Measurements from ENCODE around the gene PTPRC. TPM values are rescaled to one million over a fixed set of nuclear protein-coding genes. Genes with fewer than 3 reads are reported as not detected.

The PTPRC gene
- total RNA-seq, 1 donor from 2014 or later = 9.7 TPM

DNA sequence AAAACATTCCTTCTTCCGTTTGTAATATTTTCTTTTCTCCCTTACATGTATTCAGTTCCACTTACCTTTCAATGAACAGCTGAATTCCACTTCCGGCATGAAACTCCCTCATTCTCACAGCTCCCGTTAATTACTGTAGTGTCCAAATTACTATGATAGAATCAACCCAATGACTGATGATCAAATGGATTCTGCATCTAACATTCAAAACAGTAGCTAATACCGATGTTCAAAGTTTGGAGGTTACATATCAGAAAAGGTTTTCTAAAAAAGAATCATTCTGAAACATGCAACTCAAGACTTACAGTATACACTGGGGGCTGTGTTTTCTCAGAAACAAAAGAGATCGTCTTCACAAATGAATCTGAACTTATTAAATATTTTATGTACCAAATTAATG is 77.2 kb downstream of the PTPRC start:
- no peak for DNase-seq (ENCODE audit: missing footprints)
- intact Hi-C loops (cut with DNase I) = no loop called here
- no peak for ATAC-seq

DNA sequence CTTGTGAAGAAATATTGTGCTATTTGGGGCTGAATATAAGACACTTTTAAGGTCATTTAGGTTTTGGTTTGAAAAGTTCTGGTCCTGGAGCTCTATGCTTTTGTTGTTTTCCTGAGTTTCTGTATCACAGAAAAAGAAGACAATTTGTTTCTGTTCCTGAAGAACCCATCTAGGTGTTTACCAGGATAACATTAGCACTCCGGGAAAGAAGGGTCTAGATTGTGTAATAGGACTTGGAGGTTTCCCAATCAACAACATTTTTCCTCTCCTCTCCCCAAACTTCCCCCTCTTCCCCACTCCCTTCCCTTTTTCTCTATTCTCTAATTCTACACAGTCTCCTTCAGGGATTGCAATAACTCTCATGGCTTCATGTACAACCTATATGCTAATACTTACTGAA is 78.7 kb downstream of the PTPRC start:
- intact Hi-C loops (cut with DNase I) = no loop called here
- no peak for DNase-seq (ENCODE audit: missing footprints)
- ATAC-seq = no peak

DNA sequence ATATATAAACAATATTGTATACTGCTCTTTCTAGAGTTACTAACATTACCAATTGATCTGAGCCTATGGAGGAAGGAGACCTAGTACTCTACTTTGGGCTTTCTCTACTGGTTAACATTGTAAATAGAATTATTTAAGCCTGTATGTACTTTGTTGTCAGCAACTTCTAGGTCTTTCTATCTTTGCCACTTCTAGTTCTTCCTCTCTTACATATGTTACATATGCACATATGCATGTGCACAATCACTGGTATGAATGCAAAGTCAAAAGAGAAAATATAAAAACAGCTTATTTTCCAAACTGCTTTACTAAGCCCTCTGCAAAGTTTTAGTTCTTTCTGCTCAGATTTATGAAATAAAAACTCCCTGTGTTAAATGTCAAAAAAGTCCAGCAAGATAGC is 84.3 kb downstream of the PTPRC start:
- no peak for ATAC-seq
- intact Hi-C loops (cut with DNase I) = no loop called here
- DNase-seq (ENCODE audit: missing footprints) = no peak

DNA sequence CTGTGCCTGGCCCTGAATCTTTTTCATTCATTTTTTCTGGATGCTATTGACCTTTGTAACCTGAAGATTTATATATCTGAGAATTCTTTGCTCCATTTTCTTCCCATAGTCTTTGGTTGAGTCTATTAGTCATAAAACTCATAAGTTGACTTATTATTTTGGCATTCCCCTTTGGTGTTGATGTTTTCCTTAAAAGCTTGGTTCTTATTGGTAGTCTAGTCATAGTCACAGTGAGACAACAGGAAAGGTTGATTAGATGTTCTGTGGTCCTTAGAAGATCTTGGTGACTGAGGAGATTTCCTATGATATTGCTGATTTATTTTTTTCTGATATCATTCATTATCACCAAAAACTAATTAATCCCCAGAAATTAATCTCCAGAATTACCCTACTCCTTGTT is 86.2 kb downstream of the PTPRC start:
- intact Hi-C loops (cut with DNase I) = no loop called here

DNA sequence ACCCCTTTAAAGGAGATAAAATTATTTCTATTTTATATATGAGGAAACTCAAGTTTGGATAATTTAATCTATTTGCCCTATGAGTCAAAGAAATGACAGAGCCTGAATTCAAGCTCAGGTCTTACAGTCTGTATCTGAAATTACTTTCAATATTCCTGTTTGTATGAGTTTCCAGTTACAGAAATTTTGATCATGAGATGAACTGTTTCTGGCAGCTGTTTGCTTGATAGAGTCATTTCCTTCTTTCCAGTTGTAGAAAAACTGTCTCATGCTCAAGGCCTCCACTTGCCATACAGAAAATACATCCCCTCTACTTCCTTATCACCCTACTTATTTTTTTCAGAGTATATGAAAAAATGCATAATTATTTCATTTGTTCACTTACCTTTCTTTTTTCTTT is 87.6 kb downstream of the PTPRC start:
- DNase-seq (ENCODE audit: missing footprints) (no peak), ATAC-seq (no peak)
- intact Hi-C loops (cut with DNase I) = no loop called here

More for the DNA sequence above, 86.2 kb downstream of the PTPRC start:
- ATAC-seq = no peak
- no peak for DNase-seq (ENCODE audit: missing footprints)

DNA sequence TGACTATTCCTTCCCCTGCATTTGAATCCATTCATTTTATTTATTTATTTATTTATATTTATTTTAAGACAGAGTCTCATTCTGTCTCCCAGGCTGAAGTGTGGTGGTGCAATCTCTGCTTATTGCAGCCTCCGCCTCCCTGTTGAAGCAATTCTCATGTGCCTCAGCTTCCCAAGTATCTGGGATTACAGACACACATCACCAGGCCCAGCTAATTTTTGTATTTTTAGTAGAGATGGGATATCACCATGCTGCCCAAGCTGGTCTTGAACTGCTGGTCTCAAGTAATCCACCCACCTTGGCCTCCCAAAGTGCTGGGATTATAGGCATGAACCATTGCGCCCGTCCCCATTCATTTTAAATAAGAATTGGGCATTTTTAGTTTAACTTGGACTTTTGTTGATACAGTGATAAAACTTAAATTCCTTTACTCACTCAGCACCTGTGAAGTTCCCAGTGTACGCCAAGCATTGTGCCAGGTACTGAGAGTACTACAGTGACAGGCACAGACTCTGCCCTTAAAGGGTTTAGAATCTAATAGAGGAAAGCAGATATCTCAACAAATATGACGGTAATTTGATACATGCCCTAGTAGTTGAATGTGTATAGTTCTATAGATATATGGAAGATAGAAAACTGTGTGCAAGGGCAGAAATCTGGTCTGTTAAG is 90.5 kb downstream of the PTPRC start:
- ATAC-seq (no peak), DNase-seq (ENCODE audit: missing footprints) (no peak)
- intact Hi-C loops (cut with DNase I) = no loop called here

DNA sequence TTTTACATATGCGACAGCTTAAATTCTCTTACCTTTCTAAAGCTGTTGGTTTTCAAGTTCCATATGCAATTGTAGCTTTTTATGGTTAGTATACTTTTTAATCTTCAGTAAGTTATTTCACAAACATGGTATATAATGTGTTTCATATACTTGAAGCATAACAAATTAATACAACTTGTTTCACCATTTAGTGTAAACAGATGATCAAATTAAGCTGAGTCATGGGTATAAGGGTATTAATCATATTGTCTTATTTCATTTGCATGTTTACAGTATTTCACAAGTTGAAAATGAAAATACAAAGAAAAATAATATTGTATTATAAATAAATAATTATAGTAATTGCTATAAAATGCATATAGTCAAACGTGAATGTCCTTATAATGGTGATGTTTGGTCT is 92.1 kb downstream of the PTPRC start:
- ATAC-seq (no peak), DNase-seq (ENCODE audit: missing footprints) (no peak)
- intact Hi-C loops (cut with DNase I) = no loop called here

DNA sequence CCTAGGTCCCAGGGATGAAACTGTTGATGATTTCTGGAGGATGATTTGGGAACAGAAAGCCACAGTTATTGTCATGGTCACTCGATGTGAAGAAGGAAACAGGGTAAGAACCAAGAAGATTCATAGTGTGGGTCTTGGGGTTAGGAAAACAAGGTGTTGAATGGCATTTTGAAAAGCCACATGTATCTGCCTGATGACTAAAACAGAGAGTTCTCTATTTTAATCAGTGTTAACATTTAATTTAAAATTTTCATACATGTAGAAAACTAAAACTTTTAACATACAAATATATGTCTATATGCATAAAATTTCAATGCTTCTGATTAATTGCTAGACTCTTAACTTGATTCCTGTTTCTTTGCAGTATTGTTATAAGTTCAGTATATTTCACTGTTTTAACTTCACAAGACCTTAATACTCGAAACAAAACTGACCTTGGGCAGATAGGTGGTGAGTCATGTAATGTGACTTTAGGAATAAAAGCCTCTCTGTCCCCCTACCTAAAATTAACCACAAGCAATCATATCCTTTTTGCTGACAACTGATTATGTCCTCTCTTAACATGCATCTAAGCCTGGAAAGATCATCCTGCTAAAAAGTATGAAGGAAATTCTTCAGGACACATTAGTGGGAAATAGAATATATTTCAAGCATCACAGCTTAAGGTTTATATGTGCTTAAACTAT is 95.6 kb downstream of the PTPRC start:
- intact Hi-C loops (cut with DNase I) = no loop called here
- ATAC-seq (no peak), DNase-seq (ENCODE audit: missing footprints) (no peak)

DNA sequence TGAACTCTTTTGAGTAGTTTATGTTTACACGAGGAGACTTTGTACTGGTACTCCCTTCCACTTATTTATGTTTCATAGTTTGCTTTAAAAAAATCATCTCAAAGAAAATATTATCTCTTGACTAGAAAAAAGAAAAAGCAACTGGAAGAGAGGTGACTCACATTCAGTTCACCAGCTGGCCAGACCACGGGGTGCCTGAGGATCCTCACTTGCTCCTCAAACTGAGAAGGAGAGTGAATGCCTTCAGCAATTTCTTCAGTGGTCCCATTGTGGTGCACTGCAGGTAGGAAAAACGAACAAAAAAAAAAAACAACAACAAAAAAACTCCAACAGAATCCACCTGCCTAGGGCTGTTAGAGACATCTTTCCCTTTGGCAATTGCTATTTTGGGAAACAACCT is 102.9 kb downstream of the PTPRC start:
- ATAC-seq (no peak), DNase-seq (ENCODE audit: missing footprints) (no peak)
- intact Hi-C loops (cut with DNase I) = no loop called here

DNA sequence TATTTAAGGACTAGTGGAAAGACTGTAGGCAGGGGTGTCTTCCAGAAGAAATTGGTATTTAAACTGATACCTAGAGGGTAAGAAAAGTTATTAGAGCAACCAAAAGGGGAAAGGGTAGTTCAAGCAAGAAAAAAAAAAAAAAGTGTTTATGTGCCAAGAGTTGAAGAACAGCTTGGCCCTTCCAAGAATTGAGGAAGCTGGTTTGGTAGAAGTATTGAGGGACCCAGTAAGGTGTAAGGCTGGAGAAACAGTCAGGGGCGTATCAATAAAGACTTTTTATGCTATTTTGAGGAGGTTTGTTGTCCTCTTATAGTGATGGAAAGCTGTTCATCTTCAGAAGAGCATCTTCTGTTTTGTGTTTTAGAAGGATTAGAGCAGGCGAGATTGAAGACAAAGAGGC is 108.3 kb downstream of the PTPRC start:
- intact Hi-C loops (cut with DNase I) = no loop called here
- ATAC-seq = no peak
- no peak for DNase-seq (ENCODE audit: missing footprints)

DNA sequence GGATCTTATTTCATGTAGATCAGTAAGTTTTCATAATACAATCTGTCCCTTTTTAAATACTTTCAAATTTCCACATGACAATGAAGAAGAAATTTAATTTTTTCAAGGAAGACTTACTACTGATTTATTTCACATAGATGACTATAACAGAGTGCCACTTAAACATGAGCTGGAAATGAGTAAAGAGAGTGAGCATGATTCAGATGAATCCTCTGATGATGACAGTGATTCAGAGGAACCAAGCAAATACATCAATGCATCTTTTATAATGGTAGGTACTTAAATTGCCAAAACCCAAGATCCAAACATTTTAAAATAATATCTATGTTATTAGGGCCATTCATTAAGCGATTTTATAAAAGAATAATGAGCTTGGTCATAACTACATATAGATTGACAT is 110.4 kb downstream of the PTPRC start:
- intact Hi-C loops (cut with DNase I) = no loop called here
- DNase-seq (ENCODE audit: missing footprints) (no peak), ATAC-seq (no peak)

DNA sequence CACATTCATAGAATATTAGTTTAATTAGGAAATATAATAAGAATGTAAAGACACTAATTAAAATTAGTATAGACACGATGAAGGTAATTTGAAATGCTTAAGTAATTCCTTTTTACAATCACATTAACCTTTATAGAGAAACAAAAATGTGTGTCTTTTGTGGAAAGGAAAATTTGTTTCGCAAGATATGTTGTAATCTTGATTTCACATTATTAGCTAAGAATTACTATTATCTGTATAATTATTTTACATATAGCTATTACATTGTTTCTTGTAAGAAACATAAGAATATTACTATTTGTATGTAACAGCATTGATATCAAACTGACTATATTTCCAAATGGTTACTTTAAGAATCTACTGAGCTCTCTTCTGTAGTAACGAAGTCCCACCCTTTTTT is 111.2 kb downstream of the PTPRC start:
- no peak for DNase-seq (ENCODE audit: missing footprints)
- intact Hi-C loops (cut with DNase I) = loop anchor here (10.0 kb wide), 1 partner anchor 805 kb away; no protein-coding TSS in a partner anchor
- ATAC-seq = no peak

DNA sequence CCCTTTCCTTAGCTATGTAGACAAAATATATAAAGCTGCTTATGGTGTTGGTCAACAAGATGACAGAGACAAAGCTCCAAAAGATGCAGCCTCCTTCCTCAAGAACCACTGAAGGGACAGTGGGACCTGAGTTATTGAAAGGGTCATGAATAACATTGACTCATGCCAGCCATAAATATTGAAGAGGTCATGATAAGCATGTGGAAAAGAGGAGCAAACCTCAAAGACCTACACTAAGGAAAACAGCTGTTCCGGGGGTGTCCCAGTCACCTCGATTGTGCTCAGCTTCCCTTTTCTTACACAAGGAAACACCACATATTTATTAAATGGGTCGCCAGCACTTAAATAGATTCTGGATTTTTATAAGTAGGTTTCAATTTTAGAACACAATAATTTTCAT is 112.9 kb downstream of the PTPRC start:
- no peak for ATAC-seq
- intact Hi-C loops (cut with DNase I) = loop anchor here (10.0 kb wide), 1 partner anchor 803 kb away; no protein-coding TSS in a partner anchor

DNA sequence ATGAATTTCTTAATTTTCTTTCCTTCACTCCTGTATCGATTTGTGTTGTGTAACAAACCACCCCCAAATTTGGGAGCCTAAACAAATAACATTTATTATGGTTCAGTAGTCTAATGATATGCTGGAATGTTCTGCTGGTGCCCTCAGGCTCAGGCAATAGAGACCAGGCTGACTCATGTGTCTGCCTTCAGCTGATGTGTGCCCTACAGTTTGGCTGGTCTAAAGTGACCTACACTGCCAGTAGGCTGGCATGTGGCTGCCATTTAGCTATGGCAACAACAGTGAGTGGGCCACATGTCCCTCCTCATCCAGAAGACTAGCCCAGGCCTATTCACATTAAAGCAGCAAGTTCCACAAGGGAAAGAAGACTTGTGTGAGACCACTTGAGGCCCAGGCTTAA is 115.8 kb downstream of the PTPRC start:
- ATAC-seq (no peak), DNase-seq (ENCODE audit: missing footprints) (no peak)
- intact Hi-C loops (cut with DNase I) = loop anchor here (5.0 to 10.0 kb wide), 2 partner anchors 488 to 800 kb away; no protein-coding TSS in a partner anchor

More for the DNA sequence above, 112.9 kb downstream of the PTPRC start:
- DNase-seq (ENCODE audit: missing footprints) = no peak

DNA sequence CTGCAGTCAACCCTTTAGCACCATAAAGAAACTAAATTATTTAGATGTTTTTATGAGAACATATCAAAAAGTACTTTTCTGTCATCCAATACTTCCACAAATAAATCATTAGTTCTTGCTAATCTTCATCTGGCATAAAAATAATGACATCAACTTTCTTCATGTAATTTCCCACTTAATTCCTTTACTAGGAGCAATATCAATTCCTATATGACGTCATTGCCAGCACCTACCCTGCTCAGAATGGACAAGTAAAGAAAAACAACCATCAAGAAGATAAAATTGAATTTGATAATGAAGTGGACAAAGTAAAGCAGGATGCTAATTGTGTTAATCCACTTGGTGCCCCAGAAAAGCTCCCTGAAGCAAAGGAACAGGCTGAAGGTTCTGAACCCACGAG is 116.9 kb downstream of the PTPRC start:
- DNase-seq (ENCODE audit: missing footprints) = no peak
- intact Hi-C loops (cut with DNase I) = loop anchor here (5.0 to 10.0 kb wide), 2 partner anchors 487 to 799 kb away; no protein-coding TSS in a partner anchor
- no peak for ATAC-seq

DNA sequence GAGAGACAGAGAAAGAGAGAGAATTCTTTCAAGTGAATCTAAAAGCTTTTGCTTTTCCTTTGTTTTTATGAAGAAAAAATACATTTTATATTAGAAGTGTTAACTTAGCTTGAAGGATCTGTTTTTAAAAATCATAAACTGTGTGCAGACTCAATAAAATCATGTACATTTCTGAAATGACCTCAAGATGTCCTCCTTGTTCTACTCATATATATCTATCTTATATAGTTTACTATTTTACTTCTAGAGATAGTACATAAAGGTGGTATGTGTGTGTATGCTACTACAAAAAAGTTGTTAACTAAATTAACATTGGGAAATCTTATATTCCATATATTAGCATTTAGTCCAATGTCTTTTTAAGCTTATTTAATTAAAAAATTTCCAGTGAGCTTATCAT is 117.6 kb downstream of the PTPRC start:
- intact Hi-C loops (cut with DNase I) = loop anchor here (5.0 to 10.0 kb wide), 2 partner anchors 486 to 798 kb away; no protein-coding TSS in a partner anchor
- DNase-seq (ENCODE audit: missing footprints) (no peak), ATAC-seq (no peak)

DNA sequence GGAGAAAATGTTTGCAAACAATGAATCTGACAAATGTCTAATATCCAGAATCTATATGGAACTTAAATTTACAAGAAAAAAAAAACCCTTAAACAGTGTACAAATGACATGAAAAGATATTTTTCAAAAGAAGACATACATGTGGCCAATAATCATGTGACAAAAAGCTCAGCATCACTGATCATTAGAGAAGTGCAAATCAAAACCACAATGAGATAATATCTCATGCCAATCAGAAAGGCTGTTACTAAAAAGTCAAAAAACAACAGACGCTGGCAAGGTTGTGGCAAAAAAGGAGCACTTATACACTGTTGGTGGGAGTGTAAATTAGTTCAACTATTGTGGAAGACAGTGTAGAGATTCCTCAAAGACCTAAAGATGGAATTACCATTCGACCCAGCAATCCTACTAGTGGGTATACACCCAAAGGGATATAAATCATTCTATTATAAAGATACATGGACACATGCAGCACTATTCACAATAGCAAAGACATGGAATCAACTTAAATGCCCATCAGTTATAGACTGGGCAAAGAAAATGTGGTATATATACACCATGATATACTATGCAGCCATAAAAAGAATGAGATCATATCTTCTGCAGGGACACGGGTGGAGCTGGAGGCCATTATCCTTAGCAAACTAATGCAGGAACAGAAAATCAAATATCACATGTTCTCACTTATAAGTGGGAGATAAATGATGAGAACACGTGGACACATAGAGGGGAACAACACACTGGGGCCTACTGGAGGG is 123.2 kb downstream of the PTPRC start:
- intact Hi-C loops (cut with DNase I) = no loop called here
- no peak for ATAC-seq
- no peak for DNase-seq (ENCODE audit: missing footprints)

DNA sequence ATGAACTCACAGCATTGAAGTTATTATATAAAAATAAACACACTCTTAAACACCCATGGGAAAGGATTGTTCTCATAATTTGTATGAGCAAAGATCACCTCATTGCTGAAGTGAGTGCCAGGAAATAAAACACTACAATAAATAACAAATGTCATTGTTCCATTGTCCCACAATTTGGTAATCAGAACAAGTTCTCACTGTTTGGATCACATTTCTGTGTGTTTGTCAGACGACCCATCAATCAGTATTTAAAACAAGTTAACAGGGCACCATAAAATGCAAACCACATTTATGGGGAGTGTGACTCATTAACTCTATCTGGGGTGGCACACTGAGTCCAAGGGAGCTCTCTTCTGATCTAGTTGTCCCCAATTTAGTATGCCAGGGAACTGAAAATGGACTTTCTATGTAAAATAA is 124.5 kb downstream of the PTPRC start:
- ATAC-seq = no peak
- intact Hi-C loops (cut with DNase I) = no loop called here

DNA sequence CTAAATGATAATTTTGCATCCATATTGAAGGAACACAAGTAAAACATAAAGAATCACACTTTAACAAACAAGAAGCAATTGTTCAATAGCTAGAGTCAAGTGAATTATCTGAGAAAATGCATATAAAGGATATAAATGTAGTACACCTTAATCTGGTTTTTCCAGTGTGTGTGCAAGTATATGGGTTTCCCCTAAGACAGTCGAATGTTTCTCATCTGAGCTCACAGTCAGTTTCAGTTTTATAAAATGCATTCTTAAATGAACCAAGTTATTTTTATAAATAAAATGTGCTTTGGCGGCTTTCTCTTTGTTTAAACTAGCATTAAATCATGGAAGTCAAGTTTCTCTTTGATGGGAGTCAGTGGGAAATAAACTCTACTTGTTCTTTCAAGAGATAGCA is 125.9 kb downstream of the PTPRC start:
- intact Hi-C loops (cut with DNase I) = no loop called here
- DNase-seq (ENCODE audit: missing footprints) (no peak), ATAC-seq (no peak)

More for the DNA sequence above, 124.5 kb downstream of the PTPRC start:
- DNase-seq (ENCODE audit: missing footprints) = no peak

DNA sequence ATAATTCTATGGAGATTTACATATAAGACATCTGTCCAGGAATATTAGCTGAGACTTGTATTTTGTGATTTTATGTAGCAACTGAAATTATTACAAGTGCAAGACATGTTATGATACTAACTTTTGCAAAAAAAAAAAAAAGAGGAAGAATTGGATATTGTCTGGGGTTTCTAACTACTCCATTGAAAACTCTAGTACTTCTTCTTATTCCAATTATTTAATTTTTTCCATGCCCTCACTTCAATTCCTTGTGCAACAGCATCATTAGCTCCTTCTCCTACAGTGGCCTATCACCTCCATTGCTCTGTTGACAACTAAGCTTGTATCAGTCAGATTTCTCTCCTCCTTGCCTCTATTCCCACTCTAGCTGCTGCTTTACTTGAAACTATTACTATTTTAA is 126.6 kb downstream of the PTPRC start:
- ATAC-seq (no peak), DNase-seq (ENCODE audit: missing footprints) (no peak)
- intact Hi-C loops (cut with DNase I) = no loop called here
